ENCODE results near the gene ITGA5.
"Not testable (repeated sequence)": the region's sequence is repeated elsewhere in the genome, so short reads cannot be mapped to it uniquely, and the experiment has no call there.

ITGA5 gene

DNA sequence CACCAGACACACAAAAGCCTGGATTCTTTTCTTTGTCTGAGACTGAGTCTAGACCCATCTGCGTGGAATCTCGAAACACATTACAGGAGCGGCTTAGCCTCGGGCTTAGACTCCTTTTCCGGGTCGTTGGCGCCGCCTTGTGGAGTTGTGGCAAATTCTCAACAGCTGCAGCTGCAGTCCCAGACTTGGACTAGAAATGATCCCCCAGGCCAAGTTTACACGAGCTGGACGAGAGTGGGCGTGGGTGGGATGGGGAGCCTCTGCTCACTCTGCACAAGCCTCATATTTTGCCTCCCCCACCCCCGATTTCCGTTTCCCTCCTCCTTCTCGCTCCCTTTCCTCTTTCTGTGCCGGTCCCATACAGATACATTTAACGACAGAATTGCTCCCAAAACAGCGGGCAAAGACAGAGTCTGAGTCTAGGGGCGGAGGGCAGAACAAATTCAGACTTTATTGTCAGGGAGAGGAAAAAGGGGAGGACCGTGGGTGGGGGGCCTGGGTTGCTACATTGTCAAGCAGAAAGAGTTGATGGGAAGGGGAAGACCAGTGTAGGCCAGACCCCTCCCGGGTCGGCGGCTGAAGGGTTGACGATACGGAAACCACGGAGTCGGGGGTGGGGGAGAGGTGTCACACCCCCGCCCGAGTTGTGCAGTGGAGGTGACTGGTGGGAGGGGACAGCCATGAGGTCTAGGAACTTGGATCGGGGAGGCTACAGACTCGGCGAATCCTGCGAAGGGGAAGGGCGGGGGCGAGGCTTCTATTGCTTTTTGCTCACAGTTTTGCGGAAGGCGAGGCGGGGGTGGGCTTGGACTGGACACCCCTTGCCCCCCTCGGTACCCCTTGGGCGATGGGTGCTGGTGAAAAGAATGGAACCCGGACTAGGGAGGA lies 50.1 kb downstream of the ITGA5 start:
- peak; percentile 95 for DNase-seq

DNA sequence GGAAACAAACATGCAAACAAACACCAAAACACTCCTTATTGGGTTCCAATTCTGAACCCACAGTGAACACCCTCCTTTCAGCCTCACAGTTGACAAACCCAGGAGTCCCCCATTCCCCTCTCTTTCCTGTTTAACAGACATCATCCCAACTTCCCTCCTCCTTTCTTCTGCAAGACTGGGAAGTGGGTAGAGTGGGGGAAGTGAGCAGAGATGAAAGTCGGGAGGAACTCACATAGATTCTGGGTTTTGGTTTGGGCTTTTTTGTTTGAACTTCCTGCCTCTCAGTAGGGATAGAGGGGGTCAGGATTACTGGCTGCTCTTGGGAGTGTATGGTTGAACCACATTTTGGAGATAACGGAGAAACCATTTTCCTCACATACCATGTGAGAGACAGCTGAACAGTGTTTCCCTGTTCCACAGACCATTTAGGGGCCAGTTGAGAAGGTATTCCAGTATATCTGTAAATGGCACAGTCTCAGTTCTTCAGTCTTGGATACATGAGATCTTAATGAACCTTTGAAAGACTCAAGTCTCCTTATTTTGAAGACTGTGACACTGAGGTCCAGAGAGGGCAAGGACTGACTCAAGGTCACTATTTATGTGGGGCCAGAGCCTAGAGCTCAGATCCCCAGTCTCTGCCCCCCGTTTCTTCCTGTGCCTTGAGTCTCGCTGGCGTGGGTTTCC lies 50.9 kb downstream of the ITGA5 start:
- no peak for DNase-seq

DNA sequence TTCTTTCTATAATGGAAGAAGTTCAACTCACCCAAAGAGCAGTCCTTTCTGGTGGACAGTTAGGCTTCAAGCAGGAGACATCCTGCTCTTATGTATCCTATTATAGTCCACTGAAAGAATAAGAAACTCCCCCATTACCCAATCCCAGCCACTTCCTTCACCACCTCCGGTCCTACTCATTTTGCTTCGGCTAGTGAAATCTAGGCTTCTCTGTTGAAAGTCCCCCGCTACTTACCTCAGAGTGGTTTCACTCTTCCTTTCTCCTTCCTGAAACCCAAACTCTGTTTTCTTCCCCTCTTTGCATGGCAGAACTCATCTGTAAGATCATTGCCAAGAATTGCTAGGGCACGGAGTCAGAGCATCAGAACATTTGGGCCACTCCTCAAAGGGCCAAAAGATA lies 54.7 kb downstream of the ITGA5 start, which contains the start of gene GPR84:
Gene GPR84, minus strand, starts transcription at position 74 of the 400 bp plus-strand sequence. CDS start 635 bp downstream, outside the sequence.
- no peak for DNase-seq

DNA sequence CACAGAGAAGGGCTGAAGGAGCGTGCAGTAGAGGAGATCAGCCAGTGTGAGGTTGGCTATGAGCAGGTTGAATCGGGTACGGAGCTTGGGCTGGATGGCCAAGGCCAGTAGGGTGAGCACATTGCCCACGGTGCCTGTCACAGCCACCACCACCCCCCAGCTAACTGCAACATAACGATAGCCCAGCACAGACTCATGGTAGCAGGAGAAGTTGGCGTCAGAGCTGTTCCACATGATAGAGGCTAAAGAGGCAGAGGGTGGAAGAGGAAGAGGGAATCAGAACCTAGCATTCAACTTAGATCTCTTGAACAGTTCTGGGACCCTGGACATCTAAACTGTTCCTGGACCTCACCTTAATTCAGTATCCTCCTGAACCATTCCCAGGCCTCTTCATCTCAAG lies 55.4 kb downstream of the ITGA5 start:
- DNase-seq: no peak

DNA sequence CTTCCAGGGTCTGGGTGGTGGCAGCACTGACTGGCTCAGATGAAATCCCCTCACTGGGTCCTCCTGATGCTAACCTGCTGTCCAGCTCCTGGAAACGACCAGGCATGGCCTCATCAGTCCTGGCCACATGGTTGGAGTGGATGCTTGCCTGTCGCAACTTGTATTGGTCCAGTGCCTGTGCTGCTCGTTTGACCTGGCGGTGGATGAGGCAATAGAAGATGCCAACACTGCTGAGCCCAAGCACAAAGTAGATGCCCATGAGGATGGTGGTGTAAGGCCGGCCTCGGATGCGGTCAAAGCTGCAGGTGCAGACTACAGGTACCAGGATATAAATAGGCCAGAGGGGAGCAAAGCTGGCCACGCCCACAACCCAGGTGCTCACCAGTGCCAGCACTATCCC lies 56.0 kb downstream of the ITGA5 start:
- DNase-seq: no peak

DNA sequence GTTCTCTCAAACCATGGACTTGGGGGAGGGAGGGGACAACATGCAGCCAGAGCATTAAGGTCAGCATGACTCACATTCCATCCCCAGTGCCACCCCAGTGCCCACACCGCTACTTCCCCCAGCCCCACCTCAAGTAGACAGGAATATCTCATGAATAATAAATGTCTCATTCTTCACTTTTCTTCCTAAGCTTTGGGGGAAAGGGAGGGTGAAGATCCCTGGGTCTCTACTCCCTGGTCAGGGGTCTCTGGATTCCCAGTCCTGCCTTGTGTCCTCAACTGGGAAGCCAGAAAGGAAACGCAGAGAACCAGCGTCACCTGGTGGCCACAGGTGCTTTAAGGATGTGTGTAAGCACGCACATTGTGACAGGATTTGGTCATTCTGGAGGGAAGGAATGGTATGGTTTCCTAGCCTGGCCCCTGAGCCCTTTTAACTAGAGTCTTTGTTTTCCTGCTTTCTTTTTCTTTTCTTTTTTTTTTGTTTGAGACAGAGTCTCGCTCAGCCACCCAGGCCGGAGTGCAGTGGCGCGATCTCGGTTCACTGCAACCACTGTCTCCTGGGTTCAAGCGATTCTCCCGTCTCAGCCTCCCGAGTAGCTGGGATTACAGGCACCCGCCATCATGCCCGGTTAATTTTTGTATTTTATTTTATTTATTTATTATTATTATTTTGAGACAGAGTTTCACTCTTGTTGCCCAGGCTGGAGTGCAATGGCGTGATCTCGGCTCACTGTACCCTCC lies 58.2 kb downstream of the ITGA5 start:
- DNase-seq: peak; percentile 80

DNA sequence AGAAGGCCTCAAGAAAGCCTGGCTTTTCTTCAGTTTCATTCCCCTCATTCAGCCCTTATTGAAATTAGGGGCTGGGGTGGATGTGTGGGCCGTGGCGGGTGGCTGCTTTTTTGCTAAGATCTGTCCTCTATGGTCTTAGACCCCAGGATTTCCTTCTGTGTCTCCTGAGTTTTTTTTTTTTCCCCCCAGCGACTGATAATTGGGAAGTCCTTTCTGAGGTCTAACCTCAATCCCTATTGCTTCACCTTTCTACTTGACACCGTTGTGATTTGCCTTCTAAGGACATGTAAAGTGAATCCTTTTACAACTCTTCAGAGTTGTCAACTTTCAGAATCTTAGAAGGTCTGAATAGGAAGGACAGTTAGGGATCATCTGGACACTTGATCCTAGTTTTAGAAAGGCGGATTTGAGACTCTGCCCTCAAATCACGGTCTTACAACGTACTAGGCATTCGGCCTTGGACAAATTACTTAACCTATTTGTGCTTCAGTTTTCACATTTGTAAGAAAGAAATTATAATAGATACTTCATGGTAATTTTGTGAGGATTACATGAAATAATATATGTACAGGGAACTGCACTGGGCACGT lies 59.2 kb downstream of the ITGA5 start:
- DNase-seq: no peak

DNA sequence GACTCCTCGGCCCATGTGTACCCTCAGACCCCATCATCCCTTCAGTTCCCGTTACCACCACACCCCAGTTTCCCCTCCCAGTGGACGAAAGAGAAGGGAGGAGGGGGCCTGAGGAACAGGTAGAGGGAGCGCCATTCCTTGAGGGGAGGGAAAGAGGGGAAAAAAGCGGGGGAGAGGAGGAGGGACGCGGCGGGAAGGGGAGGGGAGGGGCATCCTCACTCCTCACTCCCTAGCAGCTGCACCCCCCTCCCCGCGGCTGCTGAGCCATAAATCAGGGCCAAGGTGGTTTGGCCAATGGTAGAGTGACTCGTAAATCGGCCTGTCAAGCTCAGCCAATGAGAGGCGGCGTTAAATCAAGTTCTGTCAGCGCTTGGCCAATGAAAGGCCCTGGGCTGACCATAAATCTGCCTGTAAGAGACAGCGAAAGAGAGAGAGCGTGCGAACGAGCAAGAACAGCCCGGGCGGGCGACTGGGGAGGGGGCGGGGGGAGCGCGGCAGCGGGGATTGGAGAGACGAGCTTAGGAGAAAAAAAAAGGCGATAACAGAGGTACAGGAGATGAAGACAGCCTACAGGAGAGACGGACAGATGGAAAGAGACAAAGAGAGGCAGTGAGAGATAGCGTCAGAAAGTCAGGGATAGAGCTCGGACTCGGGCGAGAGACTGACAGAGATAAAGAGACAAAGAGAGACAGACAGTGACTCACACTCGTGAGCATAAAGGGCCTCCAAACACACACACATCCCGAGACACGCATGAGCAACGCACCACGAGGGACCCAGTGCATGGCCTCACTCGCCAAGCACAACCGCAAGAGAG lies 59.9 kb downstream of the ITGA5 start:
- DNase-seq: peak; percentile 91

DNA sequence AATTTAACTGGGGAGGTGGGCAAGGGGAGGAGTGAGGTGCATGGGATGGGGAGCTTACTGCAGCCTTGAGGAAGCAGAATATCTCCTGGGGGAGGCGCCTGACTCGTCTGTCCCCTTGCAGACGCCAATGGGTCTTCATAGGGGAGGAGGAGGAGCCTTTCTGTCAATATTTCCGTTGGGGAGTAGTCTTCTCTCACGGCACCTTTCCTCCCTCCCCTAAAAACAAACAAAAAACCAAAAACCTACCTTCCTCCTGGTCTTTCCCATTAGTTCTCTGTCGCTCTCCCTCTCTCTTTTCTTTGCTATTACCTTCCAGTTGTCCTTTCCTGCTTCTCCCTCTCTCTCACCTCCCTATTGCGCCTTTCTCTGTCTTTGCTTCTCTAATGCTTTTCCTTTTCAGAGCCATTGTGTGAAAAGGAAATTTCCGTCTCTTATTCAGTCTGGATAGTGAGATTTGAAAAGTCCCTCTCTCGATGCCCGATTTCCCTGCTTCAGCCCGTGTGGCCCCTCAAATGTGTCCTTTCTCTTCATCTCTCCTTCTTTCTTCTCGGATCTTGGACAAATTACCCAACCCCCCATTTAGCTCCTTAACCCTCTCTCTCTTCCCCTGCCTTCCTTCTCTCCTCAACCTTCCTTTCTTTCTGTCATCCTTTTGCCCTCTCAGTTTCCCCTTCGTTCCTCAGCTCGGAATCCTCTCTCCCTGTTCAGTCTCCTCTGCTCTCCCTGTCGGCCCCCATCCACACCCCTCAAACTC lies 60.7 kb downstream of the ITGA5 start:
- DNase-seq: no peak

DNA sequence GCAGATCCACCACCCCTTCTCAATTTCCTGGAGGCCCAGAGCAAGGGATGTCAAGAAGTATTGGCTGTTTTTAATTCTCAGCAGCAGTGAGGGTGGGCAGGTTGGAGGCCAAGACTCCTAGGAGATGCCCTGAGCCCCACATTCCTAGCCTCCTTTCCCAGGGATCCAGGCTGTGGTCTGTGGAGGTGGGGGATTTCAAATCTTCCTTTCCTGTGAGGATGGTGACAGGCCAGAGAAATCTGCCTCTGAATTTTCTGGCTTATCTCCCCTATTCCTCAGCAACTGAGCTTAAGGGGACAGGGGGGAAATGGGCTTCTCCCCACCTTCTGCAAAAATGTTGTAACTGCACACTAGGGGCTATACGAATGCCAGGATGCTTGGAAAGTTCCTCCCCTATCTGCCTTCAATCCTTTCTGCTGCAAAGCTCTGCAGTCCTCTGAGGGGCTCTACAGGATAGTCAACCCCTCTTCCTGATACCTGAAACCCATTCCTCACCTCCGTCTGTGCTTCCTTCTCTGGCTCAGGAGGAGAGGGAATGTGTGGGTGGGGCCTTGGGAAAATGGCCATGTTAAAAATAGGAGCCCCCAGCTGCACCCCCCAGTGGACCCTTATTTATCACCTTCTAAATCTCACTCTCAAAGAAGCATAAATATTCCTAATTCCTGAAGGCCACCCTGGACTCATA lies 61.4 kb downstream of the ITGA5 start:
- DNase-seq: no peak

DNA sequence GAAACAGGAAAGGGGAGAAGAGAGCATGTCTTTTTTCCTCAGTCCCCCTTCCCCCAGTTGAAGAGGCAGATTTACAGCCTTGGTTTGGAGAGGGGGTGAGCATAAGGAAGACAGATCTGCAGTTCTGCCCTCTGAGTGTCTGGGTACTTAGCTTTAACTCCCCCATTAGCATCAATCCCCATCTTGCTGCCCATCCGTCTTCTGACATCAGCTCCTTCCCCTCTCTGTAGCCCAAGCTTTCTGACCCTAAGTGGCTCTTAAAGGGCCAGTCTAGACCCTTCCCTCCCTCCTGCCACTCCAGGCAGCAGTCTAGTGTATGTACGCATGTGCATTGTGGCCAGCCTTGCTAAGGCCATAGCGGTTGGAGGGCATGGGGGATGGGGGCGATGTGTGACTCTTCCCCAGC lies 62.1 kb downstream of the ITGA5 start:
- no peak for DNase-seq

DNA sequence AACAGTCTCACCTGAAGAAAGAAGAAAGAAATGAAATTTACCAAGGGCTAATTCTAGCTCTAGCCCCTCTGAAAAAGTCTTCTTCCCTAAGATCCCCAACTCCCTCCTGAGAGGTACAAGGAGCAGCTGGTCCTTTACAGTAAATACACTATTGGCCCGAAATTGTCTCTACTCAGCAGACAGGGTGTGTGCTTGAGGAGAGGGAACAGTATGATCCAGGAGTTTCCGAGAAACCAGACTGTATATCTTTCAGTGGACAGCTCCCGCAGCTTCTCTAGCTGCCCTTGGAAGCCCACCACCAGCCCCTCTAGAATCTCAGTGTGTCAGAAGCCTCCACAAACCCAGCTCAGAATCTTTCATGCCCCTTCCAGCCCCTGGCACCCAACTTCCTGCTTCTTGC lies 62.8 kb downstream of the ITGA5 start:
- DNase-seq: no peak

DNA sequence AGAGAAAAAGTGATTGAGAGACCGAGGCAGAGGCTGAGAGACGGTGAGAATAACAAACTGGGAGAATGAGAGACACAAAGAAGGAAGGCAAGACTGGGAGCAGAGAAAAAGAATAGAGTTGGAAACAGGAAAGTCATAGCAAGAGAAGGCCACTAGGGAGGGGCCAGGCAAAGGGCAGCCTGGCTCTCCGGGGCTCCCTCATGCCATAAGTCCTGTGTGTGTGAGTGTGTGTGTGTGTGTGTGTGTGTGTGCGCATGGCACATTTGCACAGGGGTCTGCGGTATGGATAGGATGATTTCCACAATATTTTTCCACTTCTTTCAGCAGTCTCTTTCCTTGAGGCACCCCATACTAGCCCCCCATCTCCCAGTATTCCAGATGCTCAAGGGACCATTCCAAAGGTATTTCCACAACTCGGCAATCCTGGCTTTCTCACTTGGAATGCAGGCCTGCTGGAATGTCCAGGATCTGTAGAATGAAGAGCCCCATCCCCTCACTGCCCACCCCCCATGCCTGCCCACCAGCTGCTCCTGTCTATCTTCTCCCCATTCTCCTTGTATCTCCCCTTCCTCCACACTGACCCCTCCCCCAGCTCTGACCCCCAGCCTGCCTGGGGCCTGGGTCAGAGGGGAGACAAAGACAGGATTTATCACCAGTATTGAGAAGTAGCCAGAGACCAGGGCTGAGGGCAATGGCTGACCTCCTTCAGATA lies 63.8 kb downstream of the ITGA5 start:
- DNase-seq: no peak

DNA sequence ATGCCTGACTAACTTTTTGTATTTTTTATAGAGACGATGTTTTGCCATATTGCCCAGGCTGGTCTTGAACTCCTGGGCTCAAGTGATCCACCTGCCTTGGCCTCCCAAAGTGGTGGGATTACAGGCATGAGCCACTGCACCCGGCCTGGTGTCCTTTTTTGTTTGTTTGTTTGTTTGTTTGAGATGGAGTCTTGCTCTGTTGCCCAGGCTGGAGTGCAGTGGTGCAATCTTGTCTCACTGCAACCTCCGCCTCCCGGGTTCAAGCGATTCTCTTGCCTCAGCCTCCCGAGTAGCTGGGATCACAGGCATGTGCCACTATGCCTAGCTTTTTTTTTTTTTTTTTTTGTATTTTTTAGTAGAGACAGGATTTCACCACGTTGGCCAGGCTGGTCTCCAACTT lies 64.8 kb downstream of the ITGA5 start:
- not testable (repeated sequence) for DNase-seq

DNA sequence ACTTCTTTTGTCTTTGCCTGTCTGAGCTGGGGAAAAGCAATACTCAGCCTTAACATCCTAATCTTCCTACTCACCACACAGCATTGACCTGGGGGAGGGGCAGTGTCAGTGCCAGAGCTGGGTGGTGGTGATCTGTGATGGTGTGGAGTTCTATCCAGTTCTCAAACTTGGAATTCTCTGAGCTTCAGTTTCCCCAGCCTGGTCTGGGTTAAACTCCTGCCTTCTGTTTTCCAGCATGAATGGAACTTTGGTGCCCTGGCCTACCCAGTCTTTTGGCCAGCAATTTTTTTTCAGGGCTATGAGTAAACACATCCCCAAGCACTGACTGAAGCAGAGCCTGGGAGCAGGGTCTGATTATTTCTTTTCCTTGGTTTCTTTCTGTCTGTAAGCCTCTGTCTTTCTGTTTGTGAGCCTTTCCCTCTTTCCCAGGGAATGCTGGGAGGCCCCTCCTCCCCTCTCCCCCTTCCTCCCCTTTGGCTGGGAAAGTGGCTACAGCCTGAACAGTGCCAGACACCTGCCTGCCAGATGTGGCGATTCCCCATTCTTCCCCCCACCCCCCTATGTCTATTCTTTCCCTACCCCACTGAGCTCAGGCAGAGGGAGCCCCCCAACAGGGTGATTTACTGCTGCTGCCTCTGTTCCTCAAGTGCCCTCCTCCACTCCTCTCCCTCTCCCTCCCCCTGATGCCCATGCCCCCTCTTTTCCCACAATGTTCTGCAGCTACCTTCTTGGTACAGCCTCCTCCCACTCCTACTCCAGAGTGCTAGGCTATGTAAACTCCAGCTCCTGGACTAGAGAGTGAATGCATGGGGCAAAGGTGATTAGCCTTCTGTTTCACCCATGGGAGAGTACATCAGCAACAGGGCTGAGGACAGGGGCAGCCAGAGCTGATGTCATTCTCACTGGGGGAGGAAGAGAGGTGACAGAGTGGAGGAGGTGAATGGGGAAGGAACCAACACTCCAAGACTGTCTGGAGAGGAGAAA lies 65.9 kb downstream of the ITGA5 start:
- no peak for DNase-seq

DNA sequence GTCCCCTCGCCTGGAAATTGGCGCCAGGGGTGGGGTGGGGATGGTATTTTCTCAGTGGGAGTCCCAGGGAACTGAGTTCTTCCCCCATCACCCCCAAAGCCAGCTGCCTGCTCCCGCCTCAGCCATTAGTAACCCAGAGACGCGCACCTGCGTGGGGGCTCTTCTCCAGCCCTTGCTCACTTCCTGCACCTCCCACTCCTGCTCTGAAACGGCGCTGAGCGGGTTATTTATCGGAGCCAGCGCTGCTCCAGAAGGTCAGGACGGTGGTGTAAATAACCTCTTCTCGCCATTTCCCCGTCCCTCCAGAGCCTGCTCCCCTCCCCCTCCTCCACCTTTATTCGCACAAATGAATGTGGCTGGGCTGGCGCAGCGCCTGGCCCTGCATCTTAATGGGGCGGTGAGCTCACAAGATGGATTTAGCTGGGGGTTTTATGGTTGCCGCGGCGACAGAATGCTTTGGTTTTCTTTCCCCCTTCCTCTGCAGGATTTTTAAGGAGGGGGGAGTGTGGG lies 67.0 kb downstream of the ITGA5 start:
- peak; percentile 63 for DNase-seq

DNA sequence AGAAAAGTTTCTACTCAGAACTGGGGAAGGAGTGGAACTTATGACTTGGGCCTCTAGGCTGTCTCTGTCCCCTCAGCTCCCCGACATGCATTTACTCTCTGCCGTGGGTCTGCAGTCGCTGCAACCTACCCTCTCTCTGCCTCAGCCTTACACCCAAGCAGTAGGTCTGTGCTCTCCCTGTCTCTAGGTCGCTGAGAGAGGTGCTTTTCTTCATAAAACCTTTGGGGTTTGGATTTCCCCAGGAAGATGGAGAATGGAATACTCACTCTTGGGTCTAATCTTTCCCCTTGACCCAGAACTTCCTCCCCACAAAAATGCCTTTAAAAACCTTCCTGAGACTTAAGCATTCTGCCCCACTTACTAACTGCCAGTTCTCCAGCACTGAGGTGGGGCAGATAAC lies 67.7 kb downstream of the ITGA5 start:
- no peak for DNase-seq

DNA sequence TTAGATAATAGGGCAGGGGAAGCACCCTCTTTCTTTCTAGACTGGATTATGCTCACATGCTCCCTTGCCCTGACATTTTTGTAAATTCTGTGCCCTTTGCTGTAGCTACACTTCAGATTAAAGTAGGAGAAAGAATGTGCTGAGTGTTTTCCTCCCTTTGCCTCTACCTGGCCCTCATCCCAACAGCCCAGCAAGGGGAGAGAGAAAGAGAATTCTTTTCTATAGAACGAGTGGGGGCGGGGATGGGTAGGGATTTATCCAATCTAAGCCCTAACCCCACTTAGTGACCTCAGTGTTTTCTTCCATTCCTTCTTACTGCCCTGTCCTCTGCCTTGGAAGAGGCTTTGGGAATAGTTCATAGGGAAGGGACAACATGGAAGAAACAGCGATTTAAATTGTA lies 68.3 kb downstream of the ITGA5 start:
- no peak for DNase-seq

DNA sequence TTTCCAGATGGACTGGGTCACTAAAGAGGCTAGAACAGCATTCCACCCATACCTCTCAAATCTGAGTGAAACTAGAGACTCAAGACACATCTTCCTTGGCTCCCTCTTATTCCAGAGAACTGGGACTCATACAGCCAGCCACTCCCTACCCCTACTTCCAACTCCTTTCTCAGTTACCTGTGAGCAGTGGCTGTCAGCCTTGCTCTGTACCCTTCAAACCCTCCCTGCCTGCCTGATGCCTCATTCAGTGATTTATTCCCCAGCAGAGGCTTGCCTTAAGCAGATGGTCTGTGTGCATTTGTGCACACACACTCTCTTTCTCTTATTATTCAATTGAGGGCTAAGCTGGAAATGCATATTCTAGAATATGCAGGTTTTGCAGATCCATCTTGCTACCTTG lies 69.4 kb downstream of the ITGA5 start:
- no peak for DNase-seq
